Fibroblast of skin of left quadriceps (primary cell): ENCODE measurements around the gene R3HDM2.
A peak's percentile ranks its signal among the peaks of the same experiment; 100 is the strongest.

Experiments used
- DNase-seq, 2 experiments: peaks; one replicate each; pipeline ENCODE4 v3.0.0-alpha.2; 2013; ENCODE audit warnings: low read depth in 2 of 2

The R3HDM2 gene

DNA sequence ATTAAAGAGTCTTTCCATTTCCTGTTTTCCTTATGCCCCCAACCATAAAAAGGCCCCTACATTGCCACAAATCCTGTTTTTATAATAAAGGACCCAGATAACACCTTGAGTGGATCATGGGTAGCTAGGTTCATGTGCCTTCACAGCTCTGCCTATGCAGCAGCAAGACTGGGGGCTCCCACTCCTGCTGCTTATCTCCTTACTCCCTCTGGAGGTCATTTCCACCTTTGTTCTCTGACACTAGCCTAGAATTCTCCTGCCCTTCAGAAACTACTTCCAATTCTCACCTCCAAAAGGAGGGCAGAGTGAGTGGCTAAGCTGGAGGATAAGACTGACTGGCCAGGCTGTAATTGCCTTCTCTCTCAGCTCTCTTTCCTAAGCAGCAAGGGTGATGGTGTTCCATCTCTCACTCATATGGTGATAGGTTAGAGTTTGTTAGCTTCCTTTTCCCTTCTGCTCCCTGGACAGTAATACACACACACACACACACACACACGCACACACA, 159.8 kb downstream of the R3HDM2 start:
- no peak for DNase-seq

DNA sequence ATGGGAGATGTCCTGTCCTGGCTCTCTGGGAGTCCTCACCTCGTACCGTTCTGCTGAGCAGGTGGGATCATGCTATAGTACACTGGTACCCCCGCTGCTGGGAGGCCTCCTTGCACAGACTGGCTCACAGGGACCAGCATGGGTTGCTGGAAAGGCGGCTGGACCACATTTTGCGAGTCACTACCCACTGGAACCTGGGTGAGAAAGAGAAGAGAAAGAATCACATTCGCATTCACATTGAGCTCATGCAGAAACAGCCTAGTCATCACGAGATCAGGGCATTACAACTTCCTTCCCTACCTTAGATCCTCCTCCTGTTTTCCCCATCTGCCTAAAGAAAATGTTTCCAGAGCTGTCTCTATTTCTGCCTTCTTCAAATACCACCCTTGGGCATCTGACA, 162.6 kb downstream of the R3HDM2 start:
- DNase-seq: no peak

GRCh38 chr12:57266681-57267080, 164.2 kb downstream of the R3HDM2 start:
- DNase-seq: no peak

DNA sequence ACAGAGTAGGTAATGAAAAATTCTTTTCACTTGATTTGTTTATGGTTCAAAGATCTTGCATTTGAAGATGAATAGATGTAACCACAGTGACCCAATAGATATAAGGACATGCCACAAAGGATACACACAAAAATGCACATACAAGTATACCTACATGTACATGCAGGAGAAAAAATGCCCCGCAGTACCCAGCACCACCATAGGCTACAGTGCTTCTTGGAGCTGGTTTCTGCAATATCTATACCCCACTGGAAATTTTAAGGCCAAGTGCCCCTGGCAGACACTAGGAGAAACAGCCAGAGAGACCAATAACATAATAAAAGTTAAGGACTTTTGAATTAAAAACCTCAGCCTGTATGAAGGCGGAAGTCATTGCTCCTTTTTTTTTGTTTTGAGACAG, 167.7 kb downstream of the R3HDM2 start:
- DNase-seq: no peak

DNA sequence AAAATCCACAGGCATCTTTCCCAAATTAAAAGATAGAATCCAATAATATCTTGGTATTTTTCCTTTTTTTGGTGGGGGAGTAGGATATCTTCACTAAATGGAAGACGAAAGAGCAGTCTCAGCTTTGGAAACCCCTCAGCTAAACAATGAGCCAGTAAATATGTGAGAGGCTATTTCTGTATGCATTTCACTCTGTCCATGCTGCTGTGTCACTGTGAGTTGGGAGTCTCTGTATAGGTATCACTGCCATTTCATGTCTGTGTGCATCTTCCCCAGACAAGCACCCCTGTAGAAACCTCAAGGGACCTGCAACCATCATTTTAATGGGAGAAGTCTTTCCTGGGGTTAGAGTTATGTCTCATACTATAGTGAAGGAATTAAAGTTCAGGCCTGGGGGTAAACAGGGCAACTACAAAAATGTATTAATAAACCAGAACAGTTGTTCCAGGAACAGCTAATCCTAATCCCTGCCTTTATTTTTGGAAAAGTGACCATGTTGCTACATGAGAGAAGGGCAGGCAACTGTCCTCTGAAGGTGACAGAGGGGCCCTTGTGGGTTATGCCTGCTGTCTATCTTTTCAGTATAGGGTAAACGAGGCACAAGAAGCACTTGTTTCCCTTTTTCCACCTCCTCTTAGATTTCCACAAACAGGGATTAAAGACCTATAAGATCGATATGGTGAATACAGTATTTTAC, 168.6 kb downstream of the R3HDM2 start:
- no peak for DNase-seq

DNA sequence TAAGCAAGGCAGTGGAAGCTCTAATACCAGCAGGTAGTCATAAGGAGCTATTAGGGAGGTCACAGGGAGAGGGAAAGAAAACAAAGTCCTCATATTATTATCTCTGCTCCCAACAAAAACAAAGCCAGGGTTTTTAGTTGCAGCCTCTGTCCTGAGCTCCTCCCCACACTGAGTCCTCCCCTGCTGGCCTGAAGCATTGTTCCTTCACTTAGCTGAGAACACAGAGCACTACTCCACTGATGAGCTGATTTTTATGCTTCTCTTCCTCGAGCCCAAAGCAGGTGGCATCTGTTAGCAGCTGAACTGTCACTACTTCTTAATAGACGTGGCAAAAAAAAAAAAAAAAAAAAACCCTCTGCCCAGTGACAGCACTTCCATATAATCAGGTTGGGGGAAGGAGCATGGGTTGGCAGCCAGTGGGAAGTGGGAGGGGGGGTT, 169.4 kb downstream of the R3HDM2 start:
- no peak for DNase-seq

DNA sequence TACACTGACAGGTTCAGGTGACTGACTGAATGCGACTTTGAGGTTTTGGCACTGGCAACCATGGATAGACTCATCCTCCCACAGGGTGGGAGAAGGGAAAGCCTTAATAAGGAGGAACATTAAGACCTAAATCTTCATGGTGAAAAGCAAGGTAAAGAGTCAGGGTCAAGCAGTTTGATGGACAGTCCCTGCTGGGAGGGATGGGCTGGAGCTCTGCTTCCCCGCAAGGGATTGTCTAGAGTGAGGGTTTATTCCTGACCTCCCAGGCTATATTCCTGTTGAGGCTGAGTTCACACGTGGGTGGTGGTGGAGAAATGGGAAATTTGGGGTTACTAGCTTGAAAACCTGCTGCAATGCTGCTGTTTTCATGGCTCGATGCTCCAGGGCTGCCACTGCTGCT, 170.5 kb downstream of the R3HDM2 start:
- no peak for DNase-seq

DNA sequence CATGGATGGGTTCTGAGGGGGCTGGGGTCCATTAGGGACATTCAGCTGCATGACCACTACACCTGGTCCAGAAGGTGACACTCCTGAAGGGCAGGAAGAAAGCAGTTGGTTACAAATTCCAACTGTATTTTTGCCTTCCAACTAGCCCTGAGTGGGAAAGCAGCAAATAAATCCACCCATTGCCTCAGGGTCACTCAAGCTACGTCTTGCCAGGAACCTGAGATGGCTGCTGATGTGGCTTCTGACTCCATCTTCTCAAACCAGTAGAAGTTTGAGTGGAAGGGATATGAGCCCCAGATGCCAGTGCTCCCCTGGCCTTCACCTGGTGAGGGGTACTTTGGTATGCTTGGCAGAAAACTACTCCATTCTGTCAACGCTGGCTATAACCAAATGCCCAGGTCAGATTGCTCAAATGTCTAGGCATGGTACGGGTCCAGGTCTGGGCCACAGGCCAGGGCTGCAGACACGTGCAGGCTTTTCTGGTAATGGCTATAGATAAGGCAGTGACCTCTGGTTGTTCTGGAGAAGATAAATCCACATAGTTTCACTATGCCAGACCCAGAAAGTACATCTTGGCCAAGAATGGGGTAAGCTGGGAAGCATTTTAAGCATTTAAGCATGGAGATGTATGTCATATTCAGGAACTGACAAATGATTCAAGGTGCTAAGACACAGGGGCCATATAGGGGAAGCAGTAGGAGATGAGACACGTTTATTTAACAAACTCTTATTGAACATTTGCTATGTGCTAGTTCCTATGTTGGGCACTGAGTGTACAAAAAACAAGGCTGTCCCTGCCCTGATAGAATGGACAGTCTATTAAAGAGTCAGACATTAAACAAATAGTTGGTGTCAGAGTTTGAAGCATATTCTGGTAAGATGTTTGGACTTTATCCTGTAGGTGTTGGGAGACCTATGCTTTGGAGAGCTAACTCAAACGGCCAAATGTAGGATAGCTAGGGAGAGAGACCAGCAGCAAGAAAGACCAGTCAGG, 171.6 kb downstream of the R3HDM2 start:
- no peak for DNase-seq

GRCh38 chr12:57255916-57256315, 174.9 kb downstream of the R3HDM2 start:
- DNase-seq: no peak

DNA sequence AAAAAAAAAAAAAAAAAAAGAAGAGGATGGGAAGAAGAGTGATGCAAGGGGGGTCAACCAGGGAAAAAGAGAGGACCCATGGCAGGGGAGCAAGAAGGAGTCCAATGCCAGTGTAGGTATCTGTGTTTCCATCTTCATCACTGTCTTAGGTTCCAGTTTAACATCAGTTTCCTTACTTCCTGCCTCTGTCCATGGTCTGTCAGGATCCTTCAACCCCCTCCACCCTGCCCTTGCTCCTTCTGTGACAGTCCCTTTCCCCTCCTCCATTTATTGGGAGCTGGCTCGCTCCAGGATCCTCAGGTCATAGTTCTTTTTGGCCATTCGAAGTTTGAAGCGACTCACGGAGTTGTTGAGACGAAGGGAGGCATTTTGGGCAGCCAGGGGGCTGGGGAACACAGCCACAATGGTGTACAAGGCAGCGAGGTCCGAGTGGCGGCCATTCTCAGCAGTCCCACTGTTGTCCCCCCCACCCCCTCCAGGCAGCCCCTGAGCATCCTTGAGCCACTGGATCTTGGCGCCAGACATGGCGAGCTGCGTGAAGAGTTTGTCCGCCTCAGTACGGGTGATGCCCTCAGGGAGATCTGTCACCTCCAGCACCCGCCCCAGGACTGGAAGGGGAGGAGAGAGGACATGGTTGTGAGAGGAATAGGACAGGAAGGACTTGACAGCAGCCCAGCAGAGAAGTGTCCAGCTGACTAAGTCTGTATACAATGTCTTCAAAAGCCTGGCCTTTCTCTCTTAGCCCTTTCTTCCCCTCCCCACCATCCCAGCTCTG, 176.2 kb downstream of the R3HDM2 start:
- no peak for DNase-seq

DNA sequence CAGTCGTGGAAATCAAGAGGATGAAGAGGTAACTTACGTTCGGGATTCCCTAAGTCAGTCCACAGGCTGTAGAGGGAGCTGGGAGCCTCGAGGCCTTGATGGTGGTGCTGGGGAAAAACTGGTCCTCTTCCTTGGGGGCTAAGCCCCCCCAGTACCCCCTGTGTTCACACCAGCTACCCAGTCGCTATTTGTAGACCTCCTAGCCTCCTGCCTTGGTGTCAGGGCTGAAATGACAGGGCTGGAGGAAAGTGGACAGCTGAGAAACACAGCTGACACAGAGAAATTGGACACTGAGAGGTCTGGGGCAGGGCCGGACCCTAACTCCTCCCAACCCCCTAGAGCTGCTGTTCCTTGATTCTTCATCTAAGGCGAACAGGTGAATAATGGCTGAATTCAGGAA, 179.9 kb downstream of the R3HDM2 start, which contains the start of gene STAC3:
Gene STAC3 (minus strand): TSS at position 232 of the 400 bp plus-strand sequence. CDS start 1,551 bp downstream, outside the sequence.
- DNase-seq: no peak

DNA sequence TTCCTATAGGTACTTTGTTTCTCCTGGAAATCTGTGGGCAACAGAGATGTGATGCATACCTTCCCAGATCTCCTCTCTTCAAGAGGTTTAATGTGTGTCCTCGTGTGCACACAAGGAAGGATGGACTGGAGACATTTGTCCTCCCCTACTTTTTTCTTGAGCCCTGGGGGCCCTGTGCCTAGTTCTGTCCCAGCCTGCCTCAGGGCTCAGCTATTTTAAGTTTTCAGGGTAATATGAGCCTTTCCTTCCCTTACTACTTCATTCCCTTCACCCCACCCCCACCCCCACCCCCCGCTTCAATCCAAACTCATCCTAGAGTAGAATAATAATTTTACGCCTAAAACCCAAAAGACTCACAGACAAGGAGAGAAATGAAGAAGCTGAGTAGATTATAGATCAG, 180.3 kb downstream of the R3HDM2 start:
- no peak for DNase-seq

DNA sequence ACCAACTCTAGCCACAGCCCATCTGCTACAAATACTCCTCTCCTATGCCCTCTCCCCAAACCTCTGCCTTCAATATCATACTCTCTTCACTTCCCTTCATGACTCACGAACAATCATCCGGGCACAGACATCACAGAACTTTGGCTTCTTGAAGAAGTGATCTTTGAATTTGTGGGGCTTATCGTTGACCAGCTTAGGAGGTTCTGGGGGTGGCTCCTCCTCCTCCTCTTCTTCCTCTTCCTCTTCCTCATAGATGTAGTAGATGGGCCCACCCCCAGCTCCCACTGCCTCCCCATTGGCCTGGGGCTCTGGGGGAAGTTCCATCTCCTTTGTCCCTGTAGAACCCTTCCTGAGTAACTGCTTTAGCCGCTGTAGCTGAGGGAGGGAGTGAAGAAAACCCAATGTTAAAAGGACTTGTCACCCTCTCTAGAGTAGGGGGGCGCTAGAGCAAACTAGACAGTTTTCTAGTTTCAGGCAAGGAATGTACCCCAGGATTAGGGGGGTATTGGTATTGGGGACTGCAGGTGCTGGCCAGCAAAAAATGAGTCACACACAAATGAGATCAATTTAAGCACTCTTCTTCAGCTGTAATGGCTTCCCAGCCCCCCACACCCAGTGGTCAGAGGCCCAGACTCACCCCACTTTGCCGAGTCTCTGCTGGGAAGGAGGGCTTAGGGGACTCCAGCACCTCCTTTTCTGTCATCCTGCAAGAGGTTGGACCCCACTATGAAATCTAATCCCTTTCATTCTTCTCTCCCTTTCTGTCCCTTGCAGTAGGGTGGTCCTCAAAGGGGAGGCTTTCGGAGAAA, 181.7 kb downstream of the R3HDM2 start:
- DNase-seq: no peak

GRCh38 chr12:57247041-57247440, 183.8 kb downstream of the R3HDM2 start:
- no peak for DNase-seq

GRCh38 chr12:57244312-57244696, 186.5 kb downstream of the R3HDM2 start:
- no peak for DNase-seq

- DNase-seq: peak in 1 of 2 experiments; percentile 29
Observed at GRCh38 chr12:57243521-57244311, 187.1 kb downstream of the R3HDM2 start.

DNA sequence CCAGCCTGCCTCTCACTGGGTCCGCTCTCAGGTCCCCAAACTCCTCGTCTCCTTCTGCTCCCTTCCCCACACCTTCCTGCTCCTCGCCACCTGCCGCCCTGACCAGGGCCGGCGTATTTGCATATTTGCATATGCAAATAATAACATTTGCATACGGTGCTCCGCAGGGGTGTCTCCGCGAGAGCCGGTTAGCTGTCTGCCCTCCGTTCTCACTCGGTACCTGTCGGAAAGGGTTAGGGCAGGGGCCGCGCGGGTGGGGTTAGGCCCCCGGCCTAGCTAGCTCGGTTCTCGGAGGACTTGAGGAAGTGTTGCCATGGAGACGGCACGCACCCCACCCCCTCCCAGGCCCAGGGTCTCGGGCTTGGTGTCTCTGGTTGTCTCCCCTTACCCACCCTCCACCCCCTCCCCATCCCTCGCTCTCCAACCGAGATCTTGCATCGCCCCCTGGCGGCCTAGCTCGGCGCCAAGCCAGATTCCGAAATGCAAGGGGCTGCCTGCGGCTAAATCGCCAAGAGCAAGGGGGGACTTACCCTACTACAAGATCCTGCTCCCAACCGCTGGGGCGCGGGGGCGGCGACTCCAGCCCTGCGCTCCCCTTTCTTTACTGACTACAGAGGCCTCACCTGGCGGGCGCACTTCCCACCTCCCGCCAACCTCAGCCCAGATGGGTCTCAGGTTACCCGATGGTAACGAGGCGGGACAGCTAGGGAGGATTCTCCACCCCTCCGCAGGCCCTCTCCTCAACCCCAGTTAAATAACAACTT, 188.0 kb downstream of the R3HDM2 start:
- no peak for DNase-seq

- no peak for DNase-seq
Observed at GRCh38 chr12:57242329-57242690, 188.5 kb downstream of the R3HDM2 start.
